Measurements from ENCODE around the gene SAMD11. TPM values are rescaled to one million over a fixed set of nuclear protein-coding genes. Genes with fewer than 3 reads are reported as not detected.

The SAMD11 gene
- total and polyA plus RNA-seq, 2 of the 8 experiments (the other 6 are each of a cell fraction or from before 2014, with no cell fraction given) = 0.18 to 0.30 TPM

GRCh38 chr1:955474-955873 lies 31.8 kb downstream of the SAMD11 start (continued):
- no peak for TF ChIP-seq SP1 (IDR thresholded peaks at IDR 0.05; ENCODE audit: low read depth, low read length)
- no peak for TF ChIP-seq NRF1 (IDR thresholded peaks at IDR 0.05; ENCODE audit: low read depth, low read length)
- TF ChIP-seq SAP30 (IDR thresholded peaks at IDR 0.05; ENCODE audit: insufficient read depth, insufficient replicate concordance, low read length) = no peak
- TF ChIP-seq CEBPB (IDR thresholded peaks at IDR 0.05; ENCODE audit: low read depth, low read length) = no peak
